Neural crest cell (in vitro differentiated cells): ENCODE data around the gene FAT2. TPM values are rescaled to one million over a fixed set of nuclear protein-coding genes. Genes with fewer than 3 reads are reported as not detected.

ENCODE experiments used
- DNase-seq: peaks from one replicate; pipeline ENCODE4 v3.0.0; 2021; ENCODE audit warnings: low read depth, mixed read lengths, low spot score
- H3K27ac Mint-ChIP-seq: one replicate; pipeline ENCODE4 v1.8.0; 2021; ENCODE audit warnings: mild to moderate bottlenecking, mixed read lengths; ENCODE audit not compliant: unreplicated experiment
- H3K27me3 Mint-ChIP-seq: 2 replicates; pipeline ENCODE4 v1.8.0; 2021; ENCODE audit warnings: low read depth, mild to moderate bottlenecking, mixed read lengths
- H3K36me3 Mint-ChIP-seq: 2 replicates; pipeline ENCODE4 v1.8.0; 2021; ENCODE audit warnings: low read depth, mild to moderate bottlenecking, mixed read lengths
- H3K4me1 Mint-ChIP-seq: 2 replicates; pipeline ENCODE4 v1.8.0; 2021; ENCODE audit warnings: mixed read lengths
- H3K4me3 Mint-ChIP-seq: one replicate; pipeline ENCODE4 v1.8.0; 2021; ENCODE audit warnings: mild to moderate bottlenecking, mixed read lengths
- H3K9me3 Mint-ChIP-seq: 2 replicates; pipeline ENCODE4 v1.8.0; 2021; ENCODE audit warnings: mixed read lengths
- total RNA-seq: library from RNA; stranded (reverse); gene quantifications from 2 replicates; pipeline ENCODE4 v1.2.1, GENCODE V29; 2021
- TF ChIP-seq, protein P1 (sequence below): fragments of 200-600 bp; sonication (generic); conservative IDR thresholded peaks from 2 replicates; pipeline ENCODE4 v1.5.0; 2021; ENCODE audit warnings: antibody characterized with exemption, mild to moderate bottlenecking

Gene FAT2
- total RNA-seq, 1 donor from 2014 or later, result not detected

DNA sequence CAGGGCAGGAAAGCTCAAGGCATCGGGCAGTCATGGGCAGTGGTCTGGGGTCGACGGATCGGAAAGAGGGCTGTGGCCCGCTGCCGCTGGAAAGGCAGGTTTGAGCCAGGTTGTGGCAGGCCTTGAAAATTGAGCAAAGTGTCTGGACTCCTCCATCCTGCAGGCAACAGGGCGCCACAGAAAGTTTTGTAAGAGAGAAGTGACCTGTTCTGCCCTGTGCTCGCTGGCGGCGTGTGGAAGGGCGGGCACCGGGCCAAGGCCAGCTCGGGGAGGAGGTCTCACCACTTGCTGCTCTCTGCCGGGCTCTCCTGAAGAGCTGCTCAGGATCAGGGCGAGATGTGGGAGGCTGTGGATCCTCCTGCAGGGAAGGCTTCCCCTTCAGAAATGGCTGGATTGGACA is 41.4 kb upstream of the FAT2 start:
- H3K36me3 Mint-ChIP-seq, result no peaks in the 10 kb centered on the region
- peaks cover 11% of the 10 kb centered on the region for H3K27me3 Mint-ChIP-seq
- H3K4me1 Mint-ChIP-seq, result no peaks in the 10 kb centered on the region
- no peak for DNase-seq
- peak overlapping the region; percentile 46 for H3K27ac Mint-ChIP-seq
- H3K4me3 Mint-ChIP-seq, result no peak overlapping the region
- no peaks in the 10 kb centered on the region for H3K9me3 Mint-ChIP-seq
- TF ChIP-seq, protein P1, sequence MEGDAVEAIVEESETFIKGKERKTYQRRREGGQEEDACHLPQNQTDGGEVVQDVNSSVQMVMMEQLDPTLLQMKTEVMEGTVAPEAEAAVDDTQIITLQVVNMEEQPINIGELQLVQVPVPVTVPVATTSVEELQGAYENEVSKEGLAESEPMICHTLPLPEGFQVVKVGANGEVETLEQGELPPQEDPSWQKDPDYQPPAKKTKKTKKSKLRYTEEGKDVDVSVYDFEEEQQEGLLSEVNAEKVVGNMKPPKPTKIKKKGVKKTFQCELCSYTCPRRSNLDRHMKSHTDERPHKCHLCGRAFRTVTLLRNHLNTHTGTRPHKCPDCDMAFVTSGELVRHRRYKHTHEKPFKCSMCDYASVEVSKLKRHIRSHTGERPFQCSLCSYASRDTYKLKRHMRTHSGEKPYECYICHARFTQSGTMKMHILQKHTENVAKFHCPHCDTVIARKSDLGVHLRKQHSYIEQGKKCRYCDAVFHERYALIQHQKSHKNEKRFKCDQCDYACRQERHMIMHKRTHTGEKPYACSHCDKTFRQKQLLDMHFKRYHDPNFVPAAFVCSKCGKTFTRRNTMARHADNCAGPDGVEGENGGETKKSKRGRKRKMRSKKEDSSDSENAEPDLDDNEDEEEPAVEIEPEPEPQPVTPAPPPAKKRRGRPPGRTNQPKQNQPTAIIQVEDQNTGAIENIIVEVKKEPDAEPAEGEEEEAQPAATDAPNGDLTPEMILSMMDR, result no peak

DNA sequence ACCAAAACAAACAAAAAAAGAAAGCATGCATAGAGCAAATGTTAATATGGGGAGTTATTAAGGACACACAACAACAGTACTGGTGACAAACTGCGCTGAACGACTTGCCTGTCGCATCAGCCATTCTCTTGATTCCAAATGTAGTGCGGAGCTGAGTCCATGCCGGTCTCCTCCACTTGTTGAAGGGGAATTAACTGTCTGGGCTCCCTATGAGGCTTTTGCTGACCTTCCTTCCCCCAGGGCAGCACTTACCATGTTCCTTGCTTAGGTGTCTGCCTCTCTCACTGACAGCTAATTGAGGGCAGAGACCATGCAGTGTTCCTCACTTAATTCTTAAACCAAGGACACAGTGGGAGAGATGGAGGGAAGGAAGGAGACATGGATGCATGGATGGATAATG is 40.8 kb upstream of the FAT2 start:
- Mint-ChIP-seq H3K36me3 (no peaks in the 10 kb centered on the region), H3K4me3 (no peak overlapping the region), H3K27ac (no peak overlapping the region), H3K9me3 (no peaks in the 10 kb centered on the region), H3K4me1 (no peaks in the 10 kb centered on the region), H3K27me3 (peaks cover 10% of the 10 kb centered on the region)
- no peak for DNase-seq
- TF ChIP-seq, protein P1, result no peak

DNA sequence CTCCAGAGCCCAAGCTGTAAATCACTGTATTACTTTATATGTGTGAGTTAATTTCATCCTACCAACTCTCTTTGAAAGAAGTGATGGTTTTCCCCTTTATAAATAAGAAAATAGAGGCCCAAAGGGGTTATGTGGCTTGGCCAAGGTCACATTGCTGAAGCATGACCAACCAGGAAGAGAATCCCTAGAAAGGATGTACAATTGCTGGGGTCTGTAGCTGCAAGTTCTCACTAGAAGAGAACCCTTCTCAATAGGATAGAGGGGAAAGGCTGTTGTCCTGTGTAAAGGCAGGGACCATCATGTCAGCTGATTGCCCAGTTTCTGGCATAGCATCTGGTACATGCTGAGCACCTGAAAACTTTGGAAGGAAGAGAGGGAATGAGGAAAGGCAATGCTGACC is 39.0 kb upstream of the FAT2 start:
- no peaks in the 10 kb centered on the region for H3K4me1 Mint-ChIP-seq
- H3K4me3 Mint-ChIP-seq, result no peak overlapping the region
- TF ChIP-seq, protein P1, result no peak
- H3K36me3 Mint-ChIP-seq, result no peaks in the 10 kb centered on the region
- DNase-seq, result no peak
- H3K27ac Mint-ChIP-seq, result no peak overlapping the region
- H3K9me3 Mint-ChIP-seq, result no peaks in the 10 kb centered on the region
- H3K27me3 Mint-ChIP-seq, result peaks cover 3% of the 10 kb centered on the region

DNA sequence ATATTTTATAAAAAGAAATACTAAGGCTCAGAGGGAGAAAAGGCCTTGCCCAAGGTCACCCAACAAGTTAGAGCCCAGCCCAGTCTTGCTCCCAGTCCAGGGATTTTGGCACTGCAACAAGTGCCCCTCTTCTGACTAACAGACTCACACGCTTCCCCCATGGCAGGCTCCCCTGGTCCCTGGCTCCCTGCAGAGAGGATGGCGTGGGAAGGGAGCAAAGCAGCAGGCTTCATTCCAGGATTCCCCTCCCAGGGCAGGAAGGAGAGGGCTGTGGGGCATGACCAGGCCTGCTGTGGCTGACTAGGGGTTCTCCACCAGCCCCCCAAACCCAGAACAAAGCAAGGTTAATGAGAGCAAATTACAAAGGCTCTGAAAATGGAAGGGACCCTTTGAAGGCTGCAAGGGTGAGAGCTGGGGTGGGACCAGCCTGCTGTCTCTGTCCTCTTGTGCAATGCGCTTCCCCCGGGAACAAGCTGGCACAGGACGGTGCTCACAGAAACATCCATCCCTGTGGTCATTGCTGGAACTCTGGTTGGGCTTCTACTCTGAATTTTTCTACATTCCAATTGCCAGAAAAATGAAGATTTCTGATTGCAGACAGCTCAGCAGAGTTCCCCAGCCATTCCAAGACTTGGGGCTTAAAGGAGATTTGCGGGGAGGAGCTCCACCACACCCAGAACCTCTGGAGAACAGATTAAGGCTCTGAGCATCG is 37.1 kb upstream of the FAT2 start:
- Mint-ChIP-seq H3K4me1 (peaks cover 6% of the 10 kb centered on the region), H3K27me3 (no peaks in the 10 kb centered on the region), H3K27ac (peak overlapping the region; percentile 85), H3K9me3 (no peaks in the 10 kb centered on the region), H3K36me3 (no peaks in the 10 kb centered on the region), H3K4me3 (no peak overlapping the region)
- TF ChIP-seq, protein P1, result no peak
- no peak for DNase-seq

DNA sequence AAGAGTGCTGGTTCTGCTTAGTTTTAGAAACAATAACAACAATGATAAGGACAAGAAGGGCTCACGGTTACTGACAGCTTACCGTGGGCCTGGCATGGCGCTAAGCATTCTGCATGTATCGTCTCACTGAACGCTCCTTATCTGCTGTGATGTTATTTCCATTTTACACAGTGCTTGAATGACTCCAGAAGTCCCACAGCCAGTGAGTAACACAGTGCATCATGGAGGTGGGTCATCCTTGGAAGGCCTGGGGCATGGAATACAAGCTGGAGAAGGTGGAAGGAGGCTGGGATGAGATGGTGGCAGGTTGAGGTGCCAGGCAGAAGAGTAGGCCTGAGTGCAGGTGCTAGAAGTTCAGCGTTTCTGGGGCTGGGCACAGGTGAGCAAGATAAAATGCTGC is 36.5 kb upstream of the FAT2 start:
- no peaks in the 10 kb centered on the region for H3K27me3 Mint-ChIP-seq
- no peak overlapping the region for H3K4me3 Mint-ChIP-seq
- H3K36me3 Mint-ChIP-seq, result no peaks in the 10 kb centered on the region
- TF ChIP-seq, protein P1, result no peak
- no peak overlapping the region for H3K27ac Mint-ChIP-seq
- no peak for DNase-seq
- peaks cover 6% of the 10 kb centered on the region for H3K4me1 Mint-ChIP-seq
- H3K9me3 Mint-ChIP-seq, result no peaks in the 10 kb centered on the region
